GM11168 (cell line): ENCODE data around the gene NME9.

Source experiments
- in situ Hi-C: fragments of 300-500 bp; cut with MboI; formaldehyde crosslinking; loops from one replicate; pipeline ENCODE4 v1.12.0; 2022; ENCODE audit warnings: low sequenced_read_pairs; ENCODE audit not compliant: unreplicated experiment

Gene NME9

GRCh38 chr3:138363322-138363721, 33.7 kb upstream of the NME9 start:
- in situ Hi-C loops, result no loop called here

- in situ Hi-C loops, result no loop called here
Measured at GRCh38 chr3:138362538-138362937, 32.9 kb upstream of the NME9 start.

DNA sequence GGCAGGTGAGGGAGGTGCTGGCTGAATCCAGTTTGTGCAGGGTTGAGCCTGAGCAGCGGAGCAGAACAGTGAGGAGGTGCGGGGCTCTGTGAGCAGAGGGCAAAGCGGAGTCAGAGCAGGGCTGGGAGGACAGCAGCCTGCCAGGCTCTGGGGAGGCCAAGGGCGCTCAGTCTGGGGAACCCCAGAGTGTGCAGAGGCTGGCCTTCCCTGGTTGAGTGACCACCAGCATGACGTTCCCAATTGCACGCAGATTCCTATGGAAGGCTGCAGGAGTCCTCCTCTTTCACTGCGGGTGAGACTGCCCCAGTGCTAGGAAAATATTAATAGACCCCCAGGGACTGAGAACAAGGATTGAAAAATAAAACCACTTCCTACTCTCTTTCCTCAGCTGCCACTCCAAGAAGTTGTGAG, 31.9 kb upstream of the NME9 start:
- in situ Hi-C loops, result no loop called here

GRCh38 chr3:138360869-138361525, 31.3 kb upstream of the NME9 start:
- in situ Hi-C loops, result no loop called here

- in situ Hi-C loops, result no loop called here
Measured at GRCh38 chr3:138359919-138360868, 30.5 kb upstream of the NME9 start.

- in situ Hi-C loops, result no loop called here
Measured at GRCh38 chr3:138359148-138359918, 29.7 kb upstream of the NME9 start.

GRCh38 chr3:138356730-138357405, 27.2 kb upstream of the NME9 start:
- in situ Hi-C loops, result no loop called here

DNA sequence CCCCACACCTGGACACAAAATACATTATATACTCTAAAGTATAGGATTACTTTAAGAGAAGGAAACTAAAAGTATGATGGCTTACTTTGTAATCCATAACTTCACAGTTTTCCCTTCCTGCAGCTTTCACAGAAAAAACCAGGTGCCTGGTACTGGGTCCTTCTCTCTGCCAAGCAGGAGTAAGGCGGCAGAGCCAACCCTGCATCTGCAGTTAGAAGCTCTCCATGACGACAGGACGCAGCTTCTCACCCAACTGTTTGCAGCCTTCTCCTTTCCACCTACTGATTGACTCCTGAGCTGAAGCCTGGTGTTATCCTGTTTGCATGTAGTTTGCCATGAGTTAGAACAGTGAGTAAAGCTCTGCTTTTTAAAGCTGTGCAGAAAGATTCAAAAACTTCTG, 25.4 kb upstream of the NME9 start:
- in situ Hi-C loops, result no loop called here

GRCh38 chr3:138354376-138354775, 24.7 kb upstream of the NME9 start:
- in situ Hi-C loops, result no loop called here

DNA sequence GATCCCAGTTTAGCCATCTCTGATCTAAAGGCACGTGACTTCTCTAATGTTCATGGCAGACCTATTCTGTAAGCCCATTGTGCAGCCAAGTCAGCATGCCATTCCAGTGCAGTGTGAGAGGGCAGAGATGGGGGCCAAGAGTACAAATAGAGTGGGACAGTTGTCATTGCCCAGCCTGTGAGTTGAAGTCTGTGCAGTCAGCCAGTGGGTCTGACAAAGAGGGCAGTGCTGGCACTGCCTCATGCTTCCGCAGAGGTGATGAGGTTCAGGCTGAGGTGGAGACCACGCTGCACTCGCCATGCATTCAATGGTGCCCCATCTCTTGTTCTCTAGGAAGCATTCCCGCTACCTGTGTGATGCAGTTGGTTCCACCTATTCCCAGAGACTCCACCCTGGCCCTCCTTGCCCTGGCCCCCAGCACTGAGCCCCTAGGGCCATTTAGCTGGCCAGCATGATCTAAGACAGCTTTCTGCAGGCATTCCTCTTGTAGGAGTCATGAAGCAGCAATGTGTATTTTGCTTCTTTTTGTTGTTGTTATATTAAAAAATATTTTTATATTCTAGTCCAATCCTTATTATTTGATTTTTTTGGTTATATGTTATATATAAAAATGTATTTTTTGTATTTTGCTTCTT, 22.4 kb upstream of the NME9 start:
- in situ Hi-C loops, result no loop called here

DNA sequence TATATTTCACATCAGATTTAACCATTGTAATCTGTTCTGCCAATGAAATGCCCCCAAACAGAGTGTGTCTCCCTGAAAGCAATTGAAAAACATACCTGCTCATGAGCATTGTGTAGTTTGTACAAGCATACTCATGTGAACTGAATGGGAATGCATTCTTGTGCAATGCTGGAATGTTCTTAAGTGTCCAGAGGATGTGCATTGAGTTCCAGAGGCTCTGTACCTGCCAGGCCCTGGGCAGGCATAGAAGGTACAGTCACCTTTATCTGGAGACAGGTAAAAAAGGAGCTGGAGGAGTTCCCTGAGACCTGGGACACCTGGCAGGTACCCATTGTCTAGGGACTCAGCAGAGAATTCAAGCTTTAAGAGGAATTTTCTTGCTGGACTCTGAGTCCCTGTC, 21.5 kb upstream of the NME9 start:
- in situ Hi-C loops, result no loop called here

- in situ Hi-C loops, result no loop called here
Measured at GRCh38 chr3:138349926-138350665, 20.4 kb upstream of the NME9 start.

DNA sequence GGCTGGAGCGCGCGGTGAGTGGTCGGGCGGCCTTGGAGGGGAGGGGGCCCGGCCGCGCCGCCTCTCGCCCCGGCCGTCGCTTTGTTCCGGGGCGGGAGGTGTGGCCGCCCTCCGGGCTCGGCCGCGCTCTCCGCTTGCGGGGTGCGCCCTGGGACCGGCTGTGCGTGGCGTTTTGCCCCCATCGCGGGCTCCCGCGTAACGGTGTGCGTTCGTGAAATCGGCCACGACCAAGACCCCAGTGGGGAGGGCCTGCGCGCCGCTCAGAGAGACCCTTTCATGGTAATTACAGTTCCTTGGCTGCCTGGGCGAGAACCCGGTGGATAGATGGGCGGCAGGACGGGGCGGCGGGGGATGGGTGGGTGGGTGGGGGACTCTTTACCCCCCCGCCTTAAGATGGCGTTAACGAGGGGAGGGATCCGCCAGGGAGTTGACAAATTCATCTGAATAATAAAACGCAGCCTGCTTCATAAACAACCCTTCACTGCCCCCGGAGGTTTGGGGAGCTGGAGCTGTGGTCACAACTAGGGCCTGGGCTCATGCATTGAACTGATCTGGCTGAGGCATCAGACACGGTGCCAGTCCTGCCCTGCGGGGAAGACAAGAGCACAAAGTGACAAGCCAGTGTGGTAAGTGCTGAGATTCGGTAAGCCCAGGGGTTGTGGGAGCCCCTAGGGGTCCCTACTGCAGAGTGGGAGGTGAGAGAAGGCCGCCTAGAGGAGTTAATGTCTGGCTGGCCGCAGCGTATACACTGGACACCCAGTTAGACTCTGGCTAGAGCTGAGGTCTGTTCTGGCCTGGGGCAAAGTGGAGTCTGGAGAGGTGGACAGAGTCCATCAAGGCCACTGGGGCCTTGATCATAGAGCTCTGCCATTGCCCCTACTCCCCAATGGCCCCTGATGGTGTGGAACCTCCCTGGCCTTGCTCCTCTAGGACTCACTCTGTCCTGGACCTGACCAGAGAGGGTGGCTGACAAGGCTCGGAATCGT, 19.4 kb upstream of the NME9 start:
- in situ Hi-C loops, result no loop called here

DNA sequence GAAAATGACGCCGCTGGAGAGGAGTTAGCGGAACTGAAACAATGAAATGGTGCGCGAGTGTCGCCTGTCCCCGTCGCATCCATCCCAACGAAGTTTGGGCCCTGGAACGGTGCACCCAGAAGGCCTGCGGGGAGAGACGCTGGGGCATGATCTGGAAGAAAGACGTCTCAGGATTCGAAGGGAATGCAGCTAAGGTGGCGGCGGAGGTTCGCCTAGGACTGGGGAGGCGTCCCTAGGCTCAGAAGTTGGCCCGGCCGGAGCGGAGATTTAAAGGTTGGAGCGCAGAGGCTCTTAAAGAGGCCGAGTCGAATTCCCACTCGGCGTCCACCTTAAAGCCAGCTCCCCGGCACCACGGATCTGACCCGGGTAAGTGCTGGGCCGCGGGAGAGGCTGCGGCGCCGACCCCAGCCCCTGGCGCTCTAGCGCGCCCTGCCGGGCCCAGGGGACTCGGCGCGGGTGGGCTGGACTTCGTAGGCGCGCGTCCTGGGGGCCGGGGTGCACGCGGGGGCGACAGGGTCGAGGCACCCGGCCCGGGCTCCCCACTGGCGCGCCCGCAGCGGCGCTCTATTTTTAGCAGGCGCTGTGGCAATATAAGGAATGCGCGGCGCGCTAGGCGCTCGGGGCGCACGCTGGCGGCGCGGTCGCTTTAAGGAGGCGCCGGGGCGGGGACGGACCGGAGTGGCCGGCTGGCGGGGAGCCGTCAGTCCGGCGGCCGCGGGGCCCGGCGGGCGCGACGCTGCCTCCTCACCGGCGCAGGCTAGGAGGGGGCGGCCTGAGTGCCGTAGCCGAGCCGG, 18.5 kb upstream of the NME9 start, which contains the start of gene MRAS:
Gene MRAS (plus strand): TSS at position 620 of the 794 bp plus-strand sequence. CDS start 24,305 bp downstream, outside the sequence.
- in situ Hi-C loops, result no loop called here

DNA sequence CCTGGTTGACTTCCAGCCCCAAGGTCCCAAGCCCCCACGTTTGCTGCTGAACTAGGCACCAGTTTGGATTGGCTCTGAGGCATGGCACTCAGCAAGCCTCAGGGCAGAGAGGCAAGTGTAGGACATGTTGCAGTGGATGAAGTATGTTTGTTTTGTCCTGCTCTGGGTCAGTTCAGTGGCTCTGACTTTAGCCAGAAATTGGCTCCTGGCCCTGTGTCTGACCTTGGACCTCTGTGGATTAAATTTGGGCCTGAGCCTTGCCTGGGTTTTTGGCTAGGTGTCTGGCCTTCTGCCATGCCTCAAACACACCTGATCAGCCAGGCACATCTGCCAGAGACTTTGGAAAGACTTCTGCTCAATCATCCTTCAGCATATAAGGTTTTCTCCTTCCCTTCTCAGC, 15.1 kb upstream of the NME9 start:
- in situ Hi-C loops, result no loop called here

DNA sequence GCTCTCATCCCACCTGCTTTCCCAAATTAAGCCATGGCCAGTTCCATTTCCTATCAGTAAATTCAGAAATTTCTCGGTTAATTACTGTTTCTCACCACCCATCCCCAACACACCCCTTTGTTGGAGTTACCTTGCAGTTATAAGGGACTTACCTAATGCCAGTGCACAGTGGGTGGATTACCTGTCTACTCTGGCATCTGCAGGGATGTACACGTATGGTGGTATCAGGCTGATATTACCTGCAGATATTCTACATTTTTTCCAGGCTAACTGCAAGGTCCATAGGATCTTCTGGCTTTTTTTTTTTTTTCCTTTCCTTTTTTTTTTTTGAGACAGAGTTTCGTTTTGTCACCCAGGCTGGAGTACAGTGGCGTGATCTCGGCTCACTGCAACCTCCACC, 10.9 kb upstream of the NME9 start:
- in situ Hi-C loops, result no loop called here

GRCh38 chr3:138338811-138339210, 9.2 kb upstream of the NME9 start:
- in situ Hi-C loops, result no loop called here
